ENCODE results near the gene RSPO4.
A peak's percentile ranks its signal among the peaks of the same experiment; 100 is the strongest.

RSPO4 gene

DNA sequence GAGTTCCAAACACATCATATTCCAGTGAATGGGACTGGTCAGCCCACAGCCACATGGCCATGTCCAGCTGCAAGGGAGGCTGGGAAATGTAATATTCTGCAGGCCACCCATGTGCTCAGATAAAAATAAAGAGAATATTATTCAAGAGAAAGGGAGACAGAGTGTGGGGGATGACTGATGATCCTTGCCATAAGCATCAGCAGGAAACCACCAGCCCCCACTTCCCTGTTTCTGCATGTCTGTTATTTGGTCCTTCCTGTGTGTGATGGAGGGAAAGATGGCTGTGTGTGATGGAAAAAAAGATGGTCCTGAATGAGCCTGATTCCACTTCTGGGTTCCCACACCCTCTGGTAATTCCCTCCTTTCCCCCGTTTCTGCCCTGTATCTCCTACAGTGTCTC is 13.1 kb upstream of the RSPO4 start:
- TF ChIP-seq POLR2A (IDR thresholded peaks at IDR 0.05; ENCODE audit: low read length) (no peak), GATA1 (IDR thresholded peaks at IDR 0.05; ENCODE audit: low read depth, low read length) (no peak)
- no peak for DNase-seq

DNA sequence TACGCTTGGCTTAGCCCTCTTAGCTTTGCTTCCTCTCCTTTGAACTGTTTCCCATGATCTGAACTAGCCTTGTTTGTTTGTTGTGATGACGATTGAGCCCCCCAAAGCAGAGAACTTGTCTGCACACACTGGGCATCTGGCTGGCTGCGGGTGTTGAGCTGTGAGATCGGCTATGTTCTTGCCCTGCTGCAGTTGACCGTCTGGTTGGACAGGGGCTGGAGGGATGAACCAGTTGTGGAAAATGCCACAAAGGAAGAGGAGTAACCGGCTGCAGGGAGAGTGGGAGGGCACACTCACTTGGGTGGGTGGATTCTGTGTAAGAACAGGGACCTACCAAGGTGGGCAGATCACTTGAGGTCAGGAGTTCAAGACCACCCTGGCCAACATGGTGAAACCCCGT is 12.4 kb upstream of the RSPO4 start:
- no peak for DNase-seq
- no peak for TF ChIP-seq POLR2A (IDR thresholded peaks at IDR 0.05; ENCODE audit: low read length)
- TF ChIP-seq GATA1 (IDR thresholded peaks at IDR 0.05; ENCODE audit: low read depth, low read length), result no peak

DNA sequence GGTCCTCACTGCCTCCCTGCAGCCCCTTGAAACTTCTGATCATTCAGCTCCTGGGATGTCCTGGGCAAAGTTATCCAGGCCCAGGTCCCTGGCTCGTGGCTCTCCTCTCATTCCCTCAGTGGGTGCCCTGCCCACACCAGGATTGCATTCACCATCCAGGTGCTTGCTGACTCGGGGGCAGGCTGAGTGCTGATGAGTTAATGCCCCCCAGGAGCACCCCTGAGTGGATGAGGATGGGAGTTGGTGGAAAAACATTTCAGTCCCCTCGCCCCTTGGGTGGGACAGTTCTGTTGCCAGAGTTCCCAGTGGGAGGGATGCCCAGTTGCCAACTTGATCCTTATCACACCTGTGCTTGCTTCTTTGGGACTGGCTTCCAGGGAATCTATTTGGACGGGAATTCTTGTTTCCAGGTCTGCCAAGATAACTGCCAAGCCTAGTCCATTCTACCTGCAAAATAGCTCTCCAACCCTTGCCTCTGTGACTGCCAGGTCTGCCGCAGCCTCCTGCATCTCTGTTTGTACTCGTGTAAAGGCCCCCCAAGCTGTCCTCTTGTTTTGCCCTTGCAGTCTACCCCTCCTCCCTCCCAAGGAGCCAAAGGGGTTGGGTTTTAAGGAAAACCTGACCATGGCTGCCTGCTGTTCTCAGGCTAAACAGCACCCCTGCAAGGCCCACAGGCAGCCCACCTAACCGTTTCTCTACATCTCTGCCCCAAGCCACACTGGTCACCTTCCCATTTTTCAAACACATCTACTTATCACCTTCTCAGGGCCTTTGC is 11.6 kb upstream of the RSPO4 start:
- TF ChIP-seq POLR2A (IDR thresholded peaks at IDR 0.05; ENCODE audit: low read length), result no peak
- no peak for TF ChIP-seq GATA1 (IDR thresholded peaks at IDR 0.05; ENCODE audit: low read depth, low read length)
- no peak for DNase-seq

- TF ChIP-seq POLR2A (IDR thresholded peaks at IDR 0.05; ENCODE audit: low read length), result no peak
- TF ChIP-seq GATA1 (IDR thresholded peaks at IDR 0.05; ENCODE audit: low read depth, low read length), result no peak
- DNase-seq, result no peak
Observed at GRCh38 chr20:1012359-1013168, 10.5 kb upstream of the RSPO4 start.

DNA sequence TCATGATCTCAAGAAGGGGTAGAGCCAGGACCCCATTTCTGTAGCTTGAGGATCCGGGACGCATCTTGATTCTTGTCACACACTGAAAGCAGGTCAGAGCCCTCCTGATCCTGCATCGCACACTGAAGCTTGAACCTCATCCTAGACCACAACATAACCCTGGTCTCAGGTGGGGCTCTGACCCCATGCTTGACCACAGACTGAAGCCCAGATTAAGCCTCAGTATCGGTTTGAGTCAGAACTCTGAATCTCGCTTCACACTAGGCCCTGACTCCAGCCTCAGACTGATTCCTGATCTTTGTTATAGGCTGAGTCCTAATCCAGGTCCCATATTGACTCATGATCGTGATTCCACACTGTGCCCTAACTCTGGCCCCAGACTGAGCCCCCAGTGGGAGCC is 8.5 kb upstream of the RSPO4 start:
- DNase-seq, result no peak
- no peak for TF ChIP-seq POLR2A (IDR thresholded peaks at IDR 0.05; ENCODE audit: low read length)
- no peak for TF ChIP-seq GATA1 (IDR thresholded peaks at IDR 0.05; ENCODE audit: low read depth, low read length)

DNA sequence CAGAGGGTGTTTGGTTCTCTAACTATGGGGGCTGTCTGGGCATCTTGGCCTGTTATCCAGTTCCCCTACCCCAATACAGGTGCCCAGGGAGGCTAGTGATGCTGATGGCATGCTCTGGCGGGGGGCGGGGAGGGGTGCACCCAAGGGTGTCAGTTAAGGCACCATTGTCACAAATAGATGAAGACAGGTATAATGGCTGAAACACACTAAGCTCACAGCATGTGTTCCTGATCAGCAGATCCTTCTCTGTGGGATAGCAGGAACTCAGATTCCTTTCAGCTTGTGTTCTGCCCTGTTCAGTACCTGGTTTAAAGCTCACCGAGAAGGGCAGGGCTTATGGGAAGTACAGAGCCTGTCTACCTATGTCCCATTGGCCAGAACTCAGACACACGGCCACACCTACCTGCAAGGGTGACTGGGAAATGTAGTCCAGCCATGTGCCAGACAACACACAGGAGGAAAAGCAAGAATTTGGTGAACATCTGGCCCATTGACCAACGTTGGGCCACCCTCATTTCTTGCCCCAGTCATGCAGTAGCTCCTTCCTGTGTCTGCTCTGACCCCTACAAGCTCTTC is 3.4 kb upstream of the RSPO4 start:
- TF ChIP-seq GATA1 (IDR thresholded peaks at IDR 0.05; ENCODE audit: low read depth, low read length), result no peak
- TF ChIP-seq POLR2A (IDR thresholded peaks at IDR 0.05; ENCODE audit: low read length), result no peak
- peak; percentile 24 to 32 for DNase-seq

- no peak for DNase-seq
- TF ChIP-seq POLR2A (IDR thresholded peaks at IDR 0.05; ENCODE audit: low read length) (no peak), GATA1 (IDR thresholded peaks at IDR 0.05; ENCODE audit: low read depth, low read length) (no peak)
Observed at GRCh38 chr20:1003920-1004697, 2.0 kb upstream of the RSPO4 start.

GRCh38 chr20:1002682-1003561 is 811 bp upstream of the RSPO4 start:
- TF ChIP-seq GATA1 (IDR thresholded peaks at IDR 0.05; ENCODE audit: low read depth, low read length), result no peak
- DNase-seq, result no peak

- TF ChIP-seq GATA1 (IDR thresholded peaks at IDR 0.05; ENCODE audit: low read depth, low read length) (no peak), POLR2A (IDR thresholded peaks at IDR 0.05; ENCODE audit: low read length) (no peak)
- no peak for DNase-seq
Observed at GRCh38 chr20:1001116-1001515, 995 bp downstream of the RSPO4 start.

GRCh38 chr20:998231-998830 is 3.8 kb downstream of the RSPO4 start:
- DNase-seq, result no peak
- TF ChIP-seq GATA1 (IDR thresholded peaks at IDR 0.05; ENCODE audit: low read depth, low read length) (no peak), POLR2A (IDR thresholded peaks at IDR 0.05; ENCODE audit: low read length) (no peak)

DNA sequence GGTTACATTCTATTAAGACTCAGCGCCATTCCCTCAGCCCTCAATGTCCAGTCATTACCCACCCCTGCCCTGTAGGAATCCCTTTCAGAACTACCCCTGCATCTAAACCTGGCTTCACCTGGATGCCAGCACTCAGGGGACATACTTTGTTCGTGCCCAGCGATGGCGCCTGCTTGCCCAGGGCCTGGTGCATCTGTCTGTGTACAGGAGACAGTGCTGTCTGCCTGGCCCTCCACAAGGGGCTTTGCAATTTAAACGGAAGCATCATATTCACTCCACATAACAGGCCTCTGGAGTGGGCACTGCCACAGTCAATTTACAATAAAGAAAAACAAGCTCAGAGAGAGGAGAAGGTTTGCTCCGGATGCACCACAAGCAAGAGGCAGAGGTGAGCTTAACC is 4.6 kb downstream of the RSPO4 start:
- no peak for TF ChIP-seq GATA1 (IDR thresholded peaks at IDR 0.05; ENCODE audit: low read depth, low read length)
- TF ChIP-seq POLR2A (IDR thresholded peaks at IDR 0.05; ENCODE audit: low read length), result no peak
- DNase-seq, result no peak

GRCh38 chr20:997016-997415 is 5.1 kb downstream of the RSPO4 start:
- TF ChIP-seq POLR2A (IDR thresholded peaks at IDR 0.05; ENCODE audit: low read length) (no peak), GATA1 (IDR thresholded peaks at IDR 0.05; ENCODE audit: low read depth, low read length) (no peak)

More at GRCh38 chr20:997016-997415, 5.1 kb downstream of the RSPO4 start:
- DNase-seq, result no peak
